ENCODE data around the gene ING3. TPM values are rescaled to one million over a fixed set of nuclear protein-coding genes. Genes with fewer than 3 reads are reported as not detected.

Gene ING3
- total and polyA plus RNA-seq, 9 of the 15 experiments (the other 6 are each of a cell fraction or from before 2014, with no cell fraction given), result 22.8 to 233 (median 50.4) TPM

GRCh38 chr7:120989257-120990220 is 39.0 kb downstream of the ING3 start:
- Histone ChIP-seq H3K9ac (ENCODE audit: insufficient read depth in 1 of 2, low read depth in 2 of 2, low read length in 2 of 2) (peak overlapping the region; percentile 87 to 97), H2AFZ (ENCODE audit: low read depth, low read length) (no peak overlapping the region)
- TF ChIP-seq, protein P1, sequence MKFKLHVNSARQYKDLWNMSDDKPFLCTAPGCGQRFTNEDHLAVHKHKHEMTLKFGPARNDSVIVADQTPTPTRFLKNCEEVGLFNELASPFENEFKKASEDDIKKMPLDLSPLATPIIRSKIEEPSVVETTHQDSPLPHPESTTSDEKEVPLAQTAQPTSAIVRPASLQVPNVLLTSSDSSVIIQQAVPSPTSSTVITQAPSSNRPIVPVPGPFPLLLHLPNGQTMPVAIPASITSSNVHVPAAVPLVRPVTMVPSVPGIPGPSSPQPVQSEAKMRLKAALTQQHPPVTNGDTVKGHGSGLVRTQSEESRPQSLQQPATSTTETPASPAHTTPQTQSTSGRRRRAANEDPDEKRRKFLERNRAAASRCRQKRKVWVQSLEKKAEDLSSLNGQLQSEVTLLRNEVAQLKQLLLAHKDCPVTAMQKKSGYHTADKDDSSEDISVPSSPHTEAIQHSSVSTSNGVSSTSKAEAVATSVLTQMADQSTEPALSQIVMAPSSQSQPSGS (CRISPR knock-in tag; IDR thresholded peaks at IDR 0.05), result no peak
- TF ChIP-seq FOXA3 (CRISPR knock-in tag; conservative IDR thresholded peaks at IDR 0.05 in 1 of 2, IDR thresholded peaks at IDR 0.05 in 1 of 2) (0 out of 4 replicates have a peak, but pooled peaks of 1 of the 2 experiments have one; percentile 3), ZNF23 (CRISPR knock-in tag; IDR thresholded peaks at IDR 0.05) (0 out of 2 replicates have a peak, but pooled peaks have one; percentile 7), ERF (CRISPR knock-in tag; IDR thresholded peaks at IDR 0.05) (peak; percentile 54; the same call in 1 of the 2 replicates), ID3 (CRISPR knock-in tag; IDR thresholded peaks at IDR 0.05) (0 out of 2 replicates have a peak, but pooled peaks have one; percentile 35), ID3 (tag; IDR thresholded peaks at IDR 0.05) (no peak), TAF9B (IDR thresholded peaks at IDR 0.05; ENCODE audit: partially characterized antibody) (peak; percentile 7), ZNF75A (CRISPR knock-in tag; IDR thresholded peaks at IDR 0.05) (0 out of 2 replicates have a peak, but pooled peaks have one; percentile 3), PHB (CRISPR knock-in tag; IDR thresholded peaks at IDR 0.05) (peak; percentile 85; the same call in 1 of the 2 replicates), MAZ (CRISPR knock-in tag; conservative IDR thresholded peaks at IDR 0.05 in 1 of 2, IDR thresholded peaks at IDR 0.05 in 1 of 2) (peak; percentile 20 to 47; a peak in 3 of 4 replicates), MLLT1 (IDR thresholded peaks at IDR 0.05) (peak; percentile 92 to 97), ZNF41 (CRISPR knock-in tag; conservative IDR thresholded peaks at IDR 0.05) (no peak; the same call in 1 of the 2 replicates)
- TF ChIP-seq, protein P2, sequence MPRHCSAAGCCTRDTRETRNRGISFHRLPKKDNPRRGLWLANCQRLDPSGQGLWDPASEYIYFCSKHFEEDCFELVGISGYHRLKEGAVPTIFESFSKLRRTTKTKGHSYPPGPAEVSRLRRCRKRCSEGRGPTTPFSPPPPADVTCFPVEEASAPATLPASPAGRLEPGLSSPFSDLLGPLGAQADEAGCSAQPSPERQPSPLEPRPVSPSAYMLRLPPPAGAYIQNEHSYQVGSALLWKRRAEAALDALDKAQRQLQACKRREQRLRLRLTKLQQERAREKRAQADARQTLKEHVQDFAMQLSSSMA (CRISPR knock-in tag; IDR thresholded peaks at IDR 0.05), result 0 out of 2 replicates have a peak, but pooled peaks have one; percentile 43
- TF ChIP-seq, protein P3, sequence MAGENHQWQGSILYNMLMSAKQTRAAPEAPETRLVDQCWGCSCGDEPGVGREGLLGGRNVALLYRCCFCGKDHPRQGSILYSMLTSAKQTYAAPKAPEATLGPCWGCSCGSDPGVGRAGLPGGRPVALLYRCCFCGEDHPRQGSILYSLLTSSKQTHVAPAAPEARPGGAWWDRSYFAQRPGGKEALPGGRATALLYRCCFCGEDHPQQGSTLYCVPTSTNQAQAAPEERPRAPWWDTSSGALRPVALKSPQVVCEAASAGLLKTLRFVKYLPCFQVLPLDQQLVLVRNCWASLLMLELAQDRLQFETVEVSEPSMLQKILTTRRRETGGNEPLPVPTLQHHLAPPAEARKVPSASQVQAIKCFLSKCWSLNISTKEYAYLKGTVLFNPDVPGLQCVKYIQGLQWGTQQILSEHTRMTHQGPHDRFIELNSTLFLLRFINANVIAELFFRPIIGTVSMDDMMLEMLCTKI (IDR thresholded peaks at IDR 0.05; ENCODE audit: partially characterized antibody), result no peak

More at GRCh38 chr7:120989257-120990220, 39.0 kb downstream of the ING3 start:
- Histone ChIP-seq H4K20me1 (replicated peaks; ENCODE audit: control insufficient read depth, insufficient read depth, low read length) (no peaks in the 10 kb centered on the region), H3K9me1 (ENCODE audit: control insufficient read depth, insufficient read depth, low read length) (no peaks in the 10 kb centered on the region), H3K36me3 (ENCODE audit: control insufficient read depth, insufficient read depth, low read length) (peaks cover 39% of the 10 kb centered on the region), H3K27ac (ENCODE audit: extremely low read depth, low read depth, low read length) (peak overlapping the region; percentile 78), H3K79me2 (ENCODE audit: control insufficient read depth, insufficient read depth, low read length) (peaks cover 70% of the 10 kb centered on the region), H3K4me1 (replicated peaks in 1 of 2; ENCODE audit: control insufficient read depth in 2 of 2, insufficient read depth in 2 of 2, low read length in 2 of 2) (peaks cover 9 to 26% of the 10 kb centered on the region in 2 experiments), H3K9me3 (replicated peaks; ENCODE audit: control insufficient read depth, insufficient read depth, low read depth, low read length) (no peaks in the 10 kb centered on the region), H3K27me3 (ENCODE audit: control insufficient read depth in 2 of 2, insufficient read depth in 2 of 2, low read length in 2 of 2) (no peaks in the 10 kb centered on the region), H3K4me3 (peak overlapping the region; percentile 63), H3K4me2 (ENCODE audit: insufficient read depth, low read length) (peak overlapping the region; percentile 92)
- peak; percentile 12 for ATAC-seq
- WGBS (ENCODE audit: insufficient coverage, low coverage, missing lambda C conversion rate), result under 1% methylated on average over 15 of the region's 15 CpGs
- intact Hi-C loops (cut with micrococcal nuclease) (loop anchor here (5.0 to 10.0 kb wide), 6 partner anchors 182 to 1082 kb away; partner anchors contain the start of gene FAM3C), in situ Hi-C loops (cut with MboI) (no loop called here)
- POLR2A ChIA-PET, result interaction anchor here (0.5 to 5.0 kb wide), 15 partner anchors 11 to 137 kb away, joined by 3 to 56 read pairs (median 4); partner anchors contain the start of gene TSPAN12
- peak in 1 of 4 experiments; percentile 65 for DNase-seq (ENCODE audit: extremely low read depth in 1 of 4, low spot score in 3 of 4)
- no peak for FAIRE-seq
- CTCF ChIA-PET (ENCODE audit: low intra/inter-chr PET ratio), result interaction anchor here (2.2 to 8.5 kb wide), 2 partner anchors 89 to 119 kb away, joined by 16 to 129 read pairs; no protein-coding TSS in a partner anchor
- no TSS peak for BruUV-seq (replicated peaks)
